GM12873 (cell line): Measurements from ENCODE around the gene LAMA5.

Experiments used
- TF ChIP-seq, protein P1 (sequence below): IDR thresholded peaks from 2 replicates; pipeline ENCODE4 v1.5.1; 2012; ENCODE audit warnings: low read depth, mild to moderate bottlenecking, moderate library complexity, low read length, control low read depth; ENCODE audit not compliant: insufficient read depth; ENCODE audit errors: missing control alignments

LAMA5 gene

DNA sequence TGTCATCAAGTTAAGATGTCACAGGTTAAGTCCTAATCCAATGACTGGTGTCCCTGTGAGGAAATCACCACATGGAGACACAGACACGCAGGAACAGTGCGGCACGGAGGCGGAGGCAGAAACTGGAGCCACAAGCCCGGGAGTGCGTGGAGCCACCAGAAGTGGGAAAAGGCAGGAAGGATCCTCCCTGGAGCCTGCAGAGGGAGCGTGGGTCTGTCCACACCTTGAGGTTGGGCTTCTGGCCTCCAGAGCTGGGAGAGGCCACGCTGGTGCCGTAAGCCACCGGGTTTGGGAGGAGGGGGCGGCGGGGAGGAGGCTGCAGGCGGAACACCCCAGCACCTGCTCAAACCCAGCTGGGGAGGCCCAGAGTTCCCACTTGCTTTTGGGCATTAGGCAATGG lies 36.2 kb upstream of the LAMA5 start:
- TF ChIP-seq, protein P1, sequence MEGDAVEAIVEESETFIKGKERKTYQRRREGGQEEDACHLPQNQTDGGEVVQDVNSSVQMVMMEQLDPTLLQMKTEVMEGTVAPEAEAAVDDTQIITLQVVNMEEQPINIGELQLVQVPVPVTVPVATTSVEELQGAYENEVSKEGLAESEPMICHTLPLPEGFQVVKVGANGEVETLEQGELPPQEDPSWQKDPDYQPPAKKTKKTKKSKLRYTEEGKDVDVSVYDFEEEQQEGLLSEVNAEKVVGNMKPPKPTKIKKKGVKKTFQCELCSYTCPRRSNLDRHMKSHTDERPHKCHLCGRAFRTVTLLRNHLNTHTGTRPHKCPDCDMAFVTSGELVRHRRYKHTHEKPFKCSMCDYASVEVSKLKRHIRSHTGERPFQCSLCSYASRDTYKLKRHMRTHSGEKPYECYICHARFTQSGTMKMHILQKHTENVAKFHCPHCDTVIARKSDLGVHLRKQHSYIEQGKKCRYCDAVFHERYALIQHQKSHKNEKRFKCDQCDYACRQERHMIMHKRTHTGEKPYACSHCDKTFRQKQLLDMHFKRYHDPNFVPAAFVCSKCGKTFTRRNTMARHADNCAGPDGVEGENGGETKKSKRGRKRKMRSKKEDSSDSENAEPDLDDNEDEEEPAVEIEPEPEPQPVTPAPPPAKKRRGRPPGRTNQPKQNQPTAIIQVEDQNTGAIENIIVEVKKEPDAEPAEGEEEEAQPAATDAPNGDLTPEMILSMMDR: no peak

GRCh38 chr20:62402456-62403150 lies 35.5 kb upstream of the LAMA5 start:
- TF ChIP-seq, protein P1: no peak

DNA sequence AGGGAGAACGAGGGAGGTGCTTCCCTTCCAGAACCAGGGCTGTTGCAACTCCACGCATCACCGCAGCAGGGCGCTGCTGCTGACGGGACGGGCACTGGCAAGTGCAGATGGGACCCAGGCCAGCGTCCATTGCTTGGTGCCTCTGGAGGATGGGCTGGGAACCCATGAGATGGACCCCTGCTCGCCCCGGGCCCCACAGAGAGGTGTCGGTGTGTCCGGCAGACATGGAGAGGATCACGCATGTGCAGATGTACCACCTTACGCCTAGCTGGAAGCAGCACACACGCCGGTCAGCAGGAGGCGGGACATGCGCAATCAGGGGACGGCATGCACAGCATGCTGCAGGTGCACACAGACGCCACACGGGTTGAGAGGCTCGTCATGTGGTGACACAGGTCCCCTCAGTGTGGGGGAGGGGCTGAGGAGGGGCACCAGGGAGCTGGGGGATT lies 34.2 kb upstream of the LAMA5 start:
- TF ChIP-seq, protein P1: no peak

DNA sequence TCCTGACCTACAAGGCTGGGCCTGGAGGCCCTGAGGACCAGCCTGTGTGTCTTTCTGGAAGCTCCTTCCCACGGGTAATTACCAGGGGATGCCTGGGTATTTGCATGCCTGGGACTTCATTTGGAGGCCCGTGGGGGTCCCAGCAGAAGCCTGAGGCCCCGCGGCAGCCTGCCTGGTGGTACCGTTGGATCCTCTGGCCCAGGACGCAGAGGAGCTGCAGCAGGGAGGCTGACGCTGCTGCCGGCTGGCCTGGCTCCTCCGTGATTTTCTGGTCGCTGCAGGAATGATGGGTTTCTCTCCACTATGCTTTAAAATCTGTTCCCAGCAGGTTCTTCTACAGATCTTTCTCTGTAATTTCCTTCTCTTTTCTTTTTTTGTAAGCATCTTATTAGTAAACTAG lies 33.4 kb upstream of the LAMA5 start:
- TF ChIP-seq, protein P1: no peak

DNA sequence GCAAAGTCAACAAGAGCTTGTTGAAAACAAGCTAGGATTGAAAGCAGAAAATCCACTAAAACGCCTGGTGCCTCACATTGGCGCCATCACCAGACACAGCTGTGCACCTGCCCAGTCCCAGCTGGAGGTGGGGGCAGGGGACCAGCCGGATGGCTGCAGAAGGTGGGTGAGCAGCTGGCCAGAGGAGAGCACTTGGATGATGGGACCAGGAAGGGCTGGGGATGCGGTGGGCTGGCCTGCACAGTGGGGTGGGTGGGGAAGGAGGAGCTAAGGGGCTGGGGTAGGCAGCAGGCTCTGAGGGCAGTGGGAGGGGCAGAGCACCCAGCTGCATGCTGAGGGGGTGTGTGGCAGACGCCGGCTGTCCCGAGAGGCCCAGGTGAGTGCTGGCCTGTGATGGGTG lies 32.9 kb upstream of the LAMA5 start:
- TF ChIP-seq, protein P1: no peak

DNA sequence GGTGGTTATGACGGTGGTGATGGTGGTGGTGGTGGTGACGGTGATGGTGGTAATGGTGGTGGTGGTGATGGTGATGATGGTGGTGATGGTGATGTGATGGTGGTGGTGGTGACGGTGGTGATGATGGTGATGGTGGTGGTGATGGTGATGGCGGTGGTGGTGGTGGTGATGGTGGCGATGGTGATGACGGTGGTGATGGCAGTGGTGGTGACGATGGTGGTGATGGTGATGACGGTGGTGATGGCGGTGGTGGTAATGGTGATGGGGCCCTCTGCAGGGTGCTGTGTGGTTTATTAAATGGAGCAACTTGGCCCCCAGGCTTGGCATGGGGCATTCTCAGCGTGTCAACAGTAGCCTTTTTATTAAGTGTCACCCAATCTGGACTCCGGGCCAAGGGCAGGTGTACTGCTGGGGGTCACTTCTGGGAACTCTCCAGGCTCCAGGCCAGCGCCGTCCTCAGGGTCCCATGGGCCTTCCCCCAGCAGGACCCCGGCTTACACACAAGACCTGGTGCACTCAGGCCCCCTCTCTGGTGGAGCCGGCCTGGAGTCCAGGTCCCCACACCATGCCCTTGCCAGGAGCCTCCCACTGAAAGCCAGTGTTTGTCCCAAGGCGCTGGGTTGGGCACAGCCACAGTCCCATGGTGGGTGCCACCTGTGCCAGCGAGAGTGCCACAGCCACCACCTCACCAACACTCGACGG lies 31.2 kb upstream of the LAMA5 start:
- TF ChIP-seq, protein P1: no peak

GRCh38 chr20:62396367-62397239 lies 29.5 kb upstream of the LAMA5 start:
- TF ChIP-seq, protein P1: no peak
